GM13976 (cell line): ENCODE measurements around the gene EFNA3.

Source experiments
- DNase-seq: peaks from one replicate; pipeline ENCODE4 v3.0.0; 2012; ENCODE audit warnings: low spot score
- in situ Hi-C: fragments of 300-500 bp; cut with MboI; formaldehyde crosslinking; loops from one replicate; pipeline ENCODE4 v1.12.0; 2022; ENCODE audit warnings: low sequenced_read_pairs, mixed read lengths, inconsistent platforms; ENCODE audit not compliant: unreplicated experiment
- TF ChIP-seq, protein P1 (sequence below): IDR thresholded peaks from 2 replicates; pipeline ENCODE4 v1.5.1; 2012; ENCODE audit warnings: borderline replicate concordance, mild to moderate bottlenecking; ENCODE audit not compliant: insufficient read depth; ENCODE audit errors: extremely low read depth, missing control alignments, control extremely low read depth

Gene EFNA3

DNA sequence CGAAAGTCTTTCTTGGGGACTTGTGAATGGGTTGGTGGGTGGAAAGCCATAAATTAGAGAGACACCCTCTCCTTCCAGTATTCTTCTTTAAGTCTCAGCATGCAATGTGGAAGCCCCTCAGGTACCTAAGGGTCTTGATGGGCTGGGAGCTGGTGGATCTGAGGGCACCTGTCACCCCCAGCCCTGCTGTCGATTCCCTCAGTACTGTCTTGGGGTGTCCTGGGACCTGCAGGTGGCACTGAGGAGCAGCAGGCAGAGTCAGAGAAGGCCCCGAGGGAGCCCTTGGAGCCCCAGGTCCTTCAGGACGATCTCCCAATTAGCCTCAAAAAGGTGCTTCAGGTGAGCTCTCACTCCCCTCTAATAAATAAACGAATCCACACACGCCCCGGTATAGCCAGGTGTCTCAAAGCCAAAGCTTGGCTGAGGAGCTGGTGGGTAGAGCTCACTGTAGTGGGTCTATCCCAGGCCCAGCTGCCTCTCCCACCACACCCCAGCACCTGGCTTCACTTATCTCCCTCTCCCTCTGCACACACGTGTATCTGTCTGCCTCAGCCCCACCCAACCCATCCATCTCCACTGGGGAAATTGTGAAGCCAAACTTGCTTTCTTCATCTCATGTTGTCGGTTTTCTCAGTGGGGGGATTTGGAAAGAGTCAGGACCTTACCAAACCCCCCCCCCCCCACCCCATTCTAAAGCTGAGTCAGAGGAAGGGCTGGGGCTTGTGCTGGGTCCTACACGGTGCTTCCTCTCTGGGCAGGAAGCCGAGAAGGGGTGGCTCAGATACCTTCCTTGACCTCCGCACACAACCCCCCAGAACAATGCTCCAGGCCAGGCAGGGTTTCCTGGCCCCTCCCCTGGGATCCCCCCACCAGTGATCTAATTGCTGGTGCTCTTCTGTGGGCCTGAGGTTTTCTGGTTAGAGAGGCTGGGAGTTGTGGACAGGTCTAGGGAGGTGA, 25.9 kb upstream of the EFNA3 start:
- peak; percentile 52 for DNase-seq
- TF ChIP-seq, protein P1, sequence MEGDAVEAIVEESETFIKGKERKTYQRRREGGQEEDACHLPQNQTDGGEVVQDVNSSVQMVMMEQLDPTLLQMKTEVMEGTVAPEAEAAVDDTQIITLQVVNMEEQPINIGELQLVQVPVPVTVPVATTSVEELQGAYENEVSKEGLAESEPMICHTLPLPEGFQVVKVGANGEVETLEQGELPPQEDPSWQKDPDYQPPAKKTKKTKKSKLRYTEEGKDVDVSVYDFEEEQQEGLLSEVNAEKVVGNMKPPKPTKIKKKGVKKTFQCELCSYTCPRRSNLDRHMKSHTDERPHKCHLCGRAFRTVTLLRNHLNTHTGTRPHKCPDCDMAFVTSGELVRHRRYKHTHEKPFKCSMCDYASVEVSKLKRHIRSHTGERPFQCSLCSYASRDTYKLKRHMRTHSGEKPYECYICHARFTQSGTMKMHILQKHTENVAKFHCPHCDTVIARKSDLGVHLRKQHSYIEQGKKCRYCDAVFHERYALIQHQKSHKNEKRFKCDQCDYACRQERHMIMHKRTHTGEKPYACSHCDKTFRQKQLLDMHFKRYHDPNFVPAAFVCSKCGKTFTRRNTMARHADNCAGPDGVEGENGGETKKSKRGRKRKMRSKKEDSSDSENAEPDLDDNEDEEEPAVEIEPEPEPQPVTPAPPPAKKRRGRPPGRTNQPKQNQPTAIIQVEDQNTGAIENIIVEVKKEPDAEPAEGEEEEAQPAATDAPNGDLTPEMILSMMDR = peak; percentile 24
- in situ Hi-C loops = loop anchor here (25.0 kb wide), 1 partner anchor 490 kb away; the partner anchor contains the start of genes CHRNB2 and UBE2Q1

DNA sequence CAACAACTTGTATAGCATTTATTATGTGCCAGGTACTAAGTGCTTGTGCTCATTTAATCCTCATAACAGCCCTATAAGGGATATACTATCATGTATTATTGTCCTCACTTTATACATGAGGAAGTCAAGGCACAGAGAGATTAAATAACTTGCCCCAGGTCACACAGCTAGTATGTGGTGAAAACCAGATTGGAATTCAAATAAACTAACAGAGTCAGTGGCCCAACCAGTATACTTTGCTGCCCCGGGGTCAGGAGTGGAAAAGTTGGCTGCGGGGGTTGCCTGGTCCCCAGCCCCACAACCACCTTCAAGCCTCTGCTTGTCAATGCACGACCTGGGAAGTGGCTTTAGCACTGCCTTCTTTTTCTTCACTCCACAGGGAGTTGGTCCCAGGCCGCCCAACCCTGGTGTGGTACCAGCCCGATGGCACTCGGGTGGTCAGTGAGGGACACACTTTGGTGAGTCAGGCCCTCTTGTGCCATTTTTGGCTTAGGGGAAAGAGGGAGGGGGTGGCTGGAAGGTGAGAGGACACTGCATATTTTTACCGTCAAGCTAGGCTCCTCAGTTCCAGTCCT, 25.0 kb upstream of the EFNA3 start:
- no peak for DNase-seq
- TF ChIP-seq, protein P1 = no peak
- in situ Hi-C loops = loop anchor here (25.0 kb wide), 1 partner anchor 491 kb away; the partner anchor contains the start of genes CHRNB2 and UBE2Q1

DNA sequence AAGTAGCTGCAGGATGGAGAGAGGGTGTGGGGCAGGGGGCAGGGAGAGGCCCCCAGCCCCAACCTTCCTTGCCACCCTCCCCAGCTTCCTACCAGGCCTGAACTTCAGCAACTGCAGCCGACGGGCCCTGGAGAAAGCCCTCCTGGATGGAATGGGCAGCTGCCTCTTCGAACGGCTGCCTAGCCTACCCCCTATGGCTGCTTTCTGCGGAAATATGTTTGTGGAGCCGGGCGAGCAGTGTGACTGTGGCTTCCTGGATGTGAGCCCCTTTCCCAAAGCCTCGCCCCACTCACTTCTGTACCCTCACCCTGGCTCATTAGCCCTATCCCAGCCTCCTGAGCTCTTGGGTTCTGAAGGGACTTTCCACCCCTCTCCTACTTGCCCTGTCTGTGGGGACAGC, 21.5 kb upstream of the EFNA3 start:
- TF ChIP-seq, protein P1 = no peak
- no peak for DNase-seq
- in situ Hi-C loops = loop anchor here (25.0 kb wide), 1 partner anchor 495 kb away; the partner anchor contains the start of genes CHRNB2 and UBE2Q1

DNA sequence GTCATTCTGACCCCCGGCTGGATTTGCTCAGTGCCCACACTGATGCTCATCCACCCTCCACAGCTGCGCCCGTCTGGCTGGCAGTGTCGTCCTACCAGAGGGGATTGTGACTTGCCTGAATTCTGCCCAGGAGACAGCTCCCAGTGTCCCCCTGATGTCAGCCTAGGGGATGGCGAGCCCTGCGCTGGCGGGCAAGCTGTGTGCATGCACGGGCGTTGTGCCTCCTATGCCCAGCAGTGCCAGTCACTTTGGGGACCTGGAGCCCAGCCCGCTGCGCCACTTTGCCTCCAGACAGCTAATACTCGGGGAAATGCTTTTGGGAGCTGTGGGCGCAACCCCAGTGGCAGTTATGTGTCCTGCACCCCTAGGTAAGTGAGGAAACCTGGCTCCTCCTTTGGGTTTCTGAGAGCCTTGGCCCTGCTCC, 20.8 kb upstream of the EFNA3 start:
- no peak for DNase-seq
- in situ Hi-C loops = loop anchor here (25.0 kb wide), 1 partner anchor 495 kb away; the partner anchor contains the start of genes CHRNB2 and UBE2Q1
- TF ChIP-seq, protein P1 = no peak

DNA sequence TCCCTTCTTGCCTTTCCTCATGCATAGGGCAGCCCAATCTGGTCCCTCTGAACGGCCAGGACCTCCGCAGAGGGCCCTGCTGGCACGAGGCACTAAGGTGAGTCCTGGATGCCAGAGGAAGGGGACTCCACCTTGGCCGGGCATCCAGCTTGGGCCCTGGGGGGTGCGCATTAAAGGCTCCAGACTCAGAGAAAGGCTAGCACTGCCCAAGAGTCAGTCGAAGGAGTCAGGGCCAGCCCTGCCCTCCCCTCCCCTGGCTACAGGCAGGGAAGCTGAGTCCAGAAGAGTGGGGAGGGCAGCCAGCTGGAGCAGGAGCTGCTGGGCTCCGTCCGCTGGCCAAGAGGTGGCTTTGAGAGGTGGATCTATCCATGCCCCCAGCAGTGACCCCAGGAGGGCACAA, 17.9 kb upstream of the EFNA3 start:
- TF ChIP-seq, protein P1 = no peak
- no peak for DNase-seq
- in situ Hi-C loops = loop anchor here (10.0 to 25.0 kb wide), 2 partner anchors 396 to 498 kb away; partner anchors contain the start of genes CHRNB2 and UBE2Q1

DNA sequence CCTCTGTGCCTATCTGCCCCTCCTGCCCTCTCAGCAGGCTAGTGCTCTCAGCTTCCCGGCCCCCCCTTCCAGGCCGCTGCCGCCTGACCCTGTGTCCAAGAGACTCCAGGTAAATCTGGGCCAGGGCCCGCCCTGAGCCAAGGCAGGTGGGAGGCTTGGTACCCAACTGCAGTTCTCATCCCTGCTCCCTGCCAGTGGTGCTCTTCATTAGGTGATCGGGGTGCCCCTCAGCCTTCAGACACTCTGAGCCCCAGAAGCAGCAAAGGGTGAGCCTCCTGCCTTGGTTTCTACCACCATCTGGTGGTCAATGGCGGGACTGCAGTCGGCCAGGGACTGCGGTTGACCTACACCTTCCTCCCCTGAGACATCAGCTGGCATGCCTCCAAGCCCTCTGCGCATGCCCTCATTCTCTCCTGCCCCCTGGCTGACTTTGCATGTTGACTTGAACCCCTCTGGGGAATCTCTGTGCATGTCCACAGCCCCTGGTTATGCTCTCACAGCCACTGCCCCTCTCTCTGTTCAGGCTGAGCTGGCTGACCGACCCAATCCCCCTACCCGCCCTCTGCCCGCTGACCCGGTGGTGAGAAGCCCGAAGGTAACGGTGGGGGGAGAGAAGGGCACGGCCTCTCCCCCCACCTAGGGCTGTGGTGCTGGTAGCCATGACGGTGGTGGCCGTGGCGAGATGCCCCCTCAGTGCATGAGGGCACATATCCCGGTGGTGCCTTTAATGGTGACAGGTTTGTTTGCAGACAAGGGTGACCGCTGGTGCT, 17.1 kb upstream of the EFNA3 start:
- in situ Hi-C loops = loop anchor here (10.0 to 25.0 kb wide), 2 partner anchors 397 to 499 kb away; partner anchors contain the start of genes CHRNB2 and UBE2Q1
- TF ChIP-seq, protein P1 = peak; percentile 99
- DNase-seq = peak; percentile 92
